HG02759 (cell line): ENCODE results near the gene CARD11.
"Not testable (repeated sequence)": the region's sequence is repeated elsewhere in the genome, so short reads cannot be mapped to it uniquely, and the experiment has no call there.

Source experiments
- ATAC-seq: cut with Tn5 transposase; IDR thresholded peaks from one replicate; pipeline ENCODE4 v1.9.1; 2021; ENCODE audit warnings: mild to moderate bottlenecking, moderate library complexity; ENCODE audit not compliant: unreplicated experiment

The CARD11 gene

DNA sequence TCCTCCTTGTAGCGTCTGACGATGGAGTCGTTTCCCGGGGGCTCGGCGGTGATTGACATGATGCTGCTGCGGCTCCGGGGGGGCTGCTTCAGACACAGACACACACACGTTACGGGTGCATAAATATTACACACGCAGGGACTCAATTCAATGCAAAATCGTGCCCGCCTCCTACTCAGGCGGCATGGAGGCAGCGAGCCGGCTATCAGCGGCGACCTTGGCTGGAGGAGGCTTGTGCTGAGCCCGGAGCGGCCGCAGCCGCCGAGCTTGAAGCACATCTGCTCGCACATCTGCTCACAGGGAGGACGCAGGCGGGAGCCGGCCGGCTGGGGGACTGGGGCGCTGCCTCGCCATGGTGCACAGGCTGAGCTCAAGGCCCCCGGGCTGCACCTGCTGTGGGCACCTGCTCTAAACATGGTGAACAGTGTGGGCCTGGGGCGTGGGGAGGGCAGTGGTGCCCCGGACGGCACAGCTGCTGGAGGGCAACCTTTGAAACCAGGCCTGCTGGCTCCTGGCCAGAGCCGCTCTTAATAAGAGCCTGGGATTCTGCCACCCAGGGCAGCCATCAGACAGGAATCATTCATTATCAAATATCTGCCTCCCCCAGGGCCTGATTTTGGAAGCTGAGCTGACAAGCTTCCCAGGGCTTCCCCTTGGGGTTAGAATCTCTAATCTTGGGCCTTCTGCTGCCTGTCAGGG, 114.9 kb downstream of the CARD11 start:
- no peak for ATAC-seq

DNA sequence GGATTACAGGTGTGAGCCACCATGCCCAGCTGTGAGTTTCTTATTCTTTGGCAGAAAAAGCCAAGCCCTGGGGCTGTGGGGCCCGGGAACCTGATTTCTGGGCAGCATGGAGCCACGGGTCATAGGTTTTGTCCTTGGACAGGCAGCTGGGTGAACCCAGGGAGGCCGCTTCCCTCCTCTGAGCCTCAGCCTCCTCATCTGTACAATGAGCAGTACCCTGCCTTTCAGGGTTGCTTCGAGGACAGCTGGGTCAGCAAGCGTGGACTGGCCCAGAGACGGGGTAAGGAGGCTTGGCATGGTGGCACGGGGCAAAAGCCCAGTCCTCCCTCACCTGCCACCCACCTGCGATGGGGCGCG, 115.4 kb downstream of the CARD11 start:
- no peak for ATAC-seq

DNA sequence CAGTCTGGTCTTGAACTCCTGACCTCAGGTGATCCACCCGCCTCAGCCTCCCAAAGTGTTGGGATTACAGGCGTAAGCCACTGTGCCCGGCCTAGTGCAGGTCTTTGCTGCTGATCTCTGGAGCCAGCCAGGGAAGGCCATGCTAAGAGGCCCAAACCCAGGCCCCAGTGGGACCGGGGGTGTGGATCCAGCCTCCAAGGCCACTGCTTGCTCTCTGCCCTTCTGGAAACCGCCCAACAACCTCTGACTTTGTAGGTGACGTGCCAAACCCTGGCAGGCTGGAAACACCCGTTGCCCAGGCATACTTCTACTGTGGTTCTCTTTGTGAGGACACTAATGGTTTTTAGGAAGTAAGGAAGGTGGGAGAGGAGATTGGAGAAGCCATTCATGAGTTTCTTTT, 116.1 kb downstream of the CARD11 start:
- ATAC-seq: no peak

DNA sequence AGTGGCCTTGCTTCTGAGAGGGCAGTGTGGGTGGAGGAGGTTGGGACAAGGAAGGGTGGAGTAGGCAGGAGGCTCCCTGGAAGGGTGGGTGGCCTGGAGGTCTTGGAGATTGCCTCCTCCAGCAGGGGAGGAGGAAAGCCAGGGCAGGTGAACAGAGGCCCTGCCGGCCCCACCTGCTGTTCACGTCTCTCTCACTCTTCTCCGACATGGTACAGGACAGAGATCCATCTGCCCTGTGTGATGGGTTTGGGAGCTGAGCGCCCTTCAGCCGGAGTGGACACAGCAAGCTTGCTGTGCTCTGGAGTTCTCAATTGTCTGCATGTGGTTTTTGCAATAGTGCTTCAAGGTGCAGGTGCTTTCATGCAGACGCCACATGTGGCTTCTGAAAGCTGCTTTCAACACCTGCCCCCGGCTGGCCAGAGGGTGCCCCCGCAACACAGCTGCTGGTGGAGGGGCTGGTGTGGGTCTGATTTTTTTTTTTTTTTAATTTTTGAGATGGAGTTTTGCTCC, 116.7 kb downstream of the CARD11 start:
- ATAC-seq: no peak

DNA sequence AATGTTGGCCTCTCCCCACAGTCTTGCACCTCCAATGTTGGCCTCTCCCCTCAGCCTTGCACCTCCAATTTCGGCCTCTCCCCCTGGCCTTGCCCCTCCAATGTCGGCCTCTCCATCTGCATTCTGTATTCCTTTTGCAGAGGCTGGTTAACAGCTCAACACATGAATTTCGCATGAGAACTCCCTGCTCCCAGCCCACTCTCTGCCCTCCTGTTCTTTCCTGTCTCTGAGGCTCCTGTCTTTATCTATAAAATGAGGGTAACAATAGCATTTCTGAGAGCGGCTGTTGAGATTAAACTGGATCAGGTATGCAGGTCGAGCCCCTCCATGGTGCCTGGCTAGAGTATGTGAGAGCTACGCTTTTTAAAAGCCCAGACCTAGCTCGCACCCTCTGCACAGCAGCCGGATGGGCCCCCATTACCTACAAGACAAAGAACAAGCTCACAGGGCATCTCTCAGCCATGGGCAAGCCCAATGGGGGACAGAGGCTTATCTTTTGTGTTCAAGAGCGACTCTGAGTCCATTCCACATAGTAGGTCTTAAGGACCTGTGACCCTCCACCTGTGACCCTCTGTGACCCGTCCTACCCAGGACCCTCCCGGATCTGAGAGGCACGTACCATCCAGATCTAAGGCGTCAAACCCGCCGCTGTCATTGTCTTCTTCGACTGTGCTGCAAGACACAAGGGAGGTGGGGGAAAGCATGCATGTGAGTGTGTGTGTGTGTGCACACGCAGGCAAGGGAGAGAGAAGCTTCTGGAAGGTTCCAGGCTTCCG, 117.4 kb downstream of the CARD11 start:
- no peak for ATAC-seq

DNA sequence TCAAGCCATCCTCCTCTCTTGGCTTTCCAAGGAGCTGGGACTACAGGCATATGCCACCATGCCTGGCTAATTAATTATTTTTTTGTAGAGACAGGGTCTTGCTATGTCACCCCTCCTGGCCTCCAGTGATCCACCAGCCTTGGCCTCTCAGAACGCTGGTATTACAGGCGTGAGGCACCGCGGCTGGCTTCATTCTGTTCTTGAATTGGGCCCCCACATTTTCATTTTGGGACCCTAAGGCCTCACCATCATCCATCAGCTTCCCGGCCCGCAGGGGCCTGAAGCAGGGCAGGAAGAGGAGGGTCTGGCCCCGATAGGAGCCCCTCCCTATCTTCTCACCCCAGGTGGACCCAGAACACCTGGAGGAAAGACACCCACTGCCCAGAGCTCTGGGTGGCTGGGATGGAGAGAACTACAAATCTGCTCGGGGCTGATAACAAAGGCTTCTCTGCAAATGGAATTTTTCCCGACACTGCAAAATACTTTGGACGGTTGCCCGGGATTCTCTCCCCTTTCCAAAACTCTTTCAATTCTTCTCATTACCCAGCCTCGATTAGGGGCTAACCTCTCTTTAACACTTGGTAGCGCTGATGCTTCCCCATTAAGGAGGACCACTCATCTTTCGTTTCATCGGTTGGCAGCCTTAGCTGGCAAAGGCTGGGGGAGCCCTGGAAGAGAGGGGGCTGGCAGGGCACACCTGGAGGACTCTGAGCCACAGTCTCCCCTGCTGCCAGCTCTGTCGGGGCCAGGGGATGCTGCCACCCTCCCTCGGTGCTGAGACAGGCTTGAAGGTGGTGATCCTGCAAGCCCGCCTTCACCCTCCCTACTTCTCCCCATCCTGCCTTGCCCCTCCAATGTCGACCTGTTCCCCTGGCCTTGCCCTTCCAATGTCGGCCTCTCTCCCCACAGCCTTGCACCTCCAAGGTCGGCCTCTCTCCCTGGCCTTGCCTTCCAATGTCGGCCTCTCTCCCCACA, 118.5 kb downstream of the CARD11 start:
- ATAC-seq: no peak

DNA sequence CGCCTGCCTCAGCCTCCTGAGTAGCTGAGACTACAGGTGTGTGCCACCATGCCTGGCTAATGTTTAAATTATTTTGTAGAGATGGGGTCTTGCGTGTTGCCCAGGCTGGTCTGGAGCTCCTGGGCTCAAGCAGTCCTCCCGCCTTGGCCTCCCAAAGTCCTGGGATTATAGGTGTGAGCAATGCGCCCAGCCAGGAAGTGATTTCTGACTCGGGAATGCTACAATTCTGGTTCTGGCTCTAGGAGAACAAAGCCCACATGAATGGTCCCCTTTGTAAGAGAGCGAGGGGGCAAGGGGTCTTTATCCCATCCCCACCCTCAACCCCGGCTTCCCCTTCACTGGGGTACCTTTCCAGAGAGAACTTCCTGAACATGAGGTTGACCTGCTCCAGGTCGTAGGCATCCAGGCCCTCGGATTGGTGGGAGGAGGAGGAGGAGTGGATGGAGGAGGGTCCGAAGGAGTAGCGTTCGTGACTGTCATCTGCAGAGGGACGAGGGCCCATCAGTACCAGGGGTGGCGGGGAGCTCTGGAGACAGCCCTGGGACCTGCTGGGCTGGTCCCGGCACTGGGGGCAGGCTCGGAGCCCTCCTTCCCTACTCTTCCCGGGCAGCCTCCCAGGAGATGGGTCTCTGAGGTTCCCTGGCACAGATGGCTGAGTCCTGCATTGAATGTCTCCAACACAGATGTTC, 119.6 kb downstream of the CARD11 start:
- ATAC-seq: no peak

DNA sequence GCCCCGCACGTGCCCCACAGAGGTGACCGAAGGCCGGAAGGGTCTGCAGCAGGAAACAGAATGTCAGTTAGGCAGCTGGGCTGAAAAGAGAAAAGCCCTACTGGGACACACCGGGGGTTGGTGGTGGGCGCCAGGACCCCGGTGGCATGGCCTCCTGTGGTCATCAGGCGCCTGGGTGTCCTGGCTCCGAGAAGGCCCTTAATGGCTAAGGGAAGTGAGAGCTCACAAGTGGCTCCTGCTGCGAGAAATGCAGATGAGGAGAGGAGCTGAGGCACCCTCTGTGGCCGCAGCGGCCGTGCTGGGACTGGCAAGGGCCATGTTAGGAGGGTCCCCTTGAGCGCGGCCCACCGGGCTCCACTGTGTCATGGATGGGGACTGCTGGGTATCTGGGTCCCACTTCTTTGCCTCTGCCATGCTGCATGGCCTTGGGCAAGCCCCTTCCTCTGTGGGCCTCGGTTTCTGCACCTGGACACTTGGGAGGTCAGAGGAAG, 120.3 kb downstream of the CARD11 start:
- ATAC-seq: no peak

DNA sequence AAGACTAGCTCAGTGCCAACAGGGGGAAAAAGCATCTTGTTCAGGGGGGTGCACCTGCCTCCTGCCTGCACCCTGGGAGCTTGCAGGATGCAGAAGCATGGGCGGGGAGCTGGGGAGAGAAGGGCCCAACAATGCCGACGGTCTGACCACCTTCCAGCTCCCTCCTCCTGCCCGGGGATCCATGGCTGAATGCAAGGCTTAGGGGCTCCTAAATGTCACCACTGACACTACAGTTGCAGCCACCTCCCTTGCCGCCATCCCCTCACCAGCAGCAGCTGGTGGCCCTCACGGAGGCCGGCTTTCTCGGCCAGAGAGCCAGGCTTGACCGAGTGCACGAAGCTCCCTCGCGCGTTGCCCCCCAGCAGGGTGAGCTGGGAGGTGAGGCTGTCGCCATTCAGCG, 120.8 kb downstream of the CARD11 start:
- ATAC-seq: no peak

DNA sequence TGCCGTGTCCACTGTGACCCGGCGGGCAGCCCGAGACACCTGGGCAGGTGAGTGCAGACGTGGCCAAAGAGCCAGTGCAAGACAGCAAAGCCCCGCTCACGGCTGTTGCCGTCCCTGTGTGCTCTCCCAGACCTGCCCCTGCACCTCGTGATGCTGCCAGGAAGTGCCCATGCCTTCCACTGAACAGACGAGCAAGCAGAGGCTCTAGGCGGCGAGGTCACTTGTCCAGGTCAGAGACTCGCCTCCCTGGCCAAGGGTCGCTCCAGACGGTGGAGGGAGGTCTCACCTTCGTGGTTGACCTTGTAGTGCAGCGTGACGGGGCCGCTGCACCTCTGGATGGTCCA, 121.3 kb downstream of the CARD11 start:
- no peak for ATAC-seq

DNA sequence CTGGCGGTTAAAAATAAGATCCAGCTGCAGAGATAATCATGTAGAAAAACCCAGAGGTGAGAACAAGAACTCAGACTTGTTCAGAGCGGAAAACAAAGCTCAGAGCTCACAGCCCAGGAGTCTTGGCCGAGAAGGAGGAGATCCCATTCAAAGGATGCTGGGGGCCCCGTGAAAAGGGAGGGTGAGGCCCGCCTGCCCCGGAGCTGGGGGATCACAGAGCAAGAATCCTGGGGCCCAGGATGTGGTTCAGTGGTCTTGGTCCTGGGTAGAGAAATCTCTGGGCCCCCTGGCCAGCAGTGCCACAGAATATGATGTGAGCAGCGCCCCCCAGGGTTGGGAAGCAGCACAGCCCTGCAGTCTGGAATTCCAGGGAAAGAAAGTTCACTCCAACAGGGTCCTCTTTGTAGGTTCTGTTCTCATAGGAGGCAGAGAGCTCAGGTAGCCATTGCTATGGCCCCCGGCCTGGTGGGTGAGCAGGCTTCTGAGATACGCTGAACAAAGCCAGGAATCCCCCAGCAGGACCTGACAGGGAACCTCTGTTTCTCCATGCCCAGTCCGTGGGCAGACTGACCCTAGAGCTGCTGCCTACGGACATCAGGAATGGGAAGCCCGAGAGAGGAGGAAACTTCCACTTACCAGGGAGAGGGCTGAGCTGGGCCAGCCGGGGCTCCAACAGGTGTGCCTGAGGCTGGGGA, 121.9 kb downstream of the CARD11 start:
- no peak for ATAC-seq

DNA sequence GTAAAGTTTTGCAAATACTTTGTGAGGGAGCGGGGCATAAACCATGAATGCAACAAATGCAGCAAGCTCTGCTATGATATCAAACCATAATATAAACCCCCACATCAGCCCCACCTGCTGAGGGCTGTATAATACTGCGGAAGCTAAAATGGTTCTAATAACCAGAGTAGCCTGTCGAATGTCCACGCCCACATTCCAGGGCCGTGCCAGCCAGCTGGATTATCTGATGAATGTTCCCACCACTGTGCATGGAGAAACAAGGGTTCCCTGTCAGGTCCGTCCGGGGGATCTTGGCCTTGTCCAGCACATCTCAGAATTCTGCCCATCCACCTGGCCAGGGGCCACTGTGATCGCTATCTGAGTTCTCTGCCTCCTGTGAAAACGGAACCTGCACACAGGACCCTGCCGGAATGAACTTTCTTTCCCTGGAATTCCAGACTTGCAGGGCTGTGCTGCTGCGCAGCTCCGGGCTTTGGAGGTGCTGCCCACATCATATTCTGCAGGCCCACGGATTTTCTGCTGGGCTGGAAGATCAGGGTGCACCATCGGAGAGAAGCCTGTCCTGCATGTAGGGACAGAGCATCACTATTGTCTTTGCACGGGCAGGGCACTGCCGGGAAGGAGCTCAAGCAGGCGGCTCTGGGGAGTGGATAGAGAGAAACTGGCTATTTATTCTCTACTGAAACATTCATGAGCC, 122.6 kb downstream of the CARD11 start:
- ATAC-seq: no peak

DNA sequence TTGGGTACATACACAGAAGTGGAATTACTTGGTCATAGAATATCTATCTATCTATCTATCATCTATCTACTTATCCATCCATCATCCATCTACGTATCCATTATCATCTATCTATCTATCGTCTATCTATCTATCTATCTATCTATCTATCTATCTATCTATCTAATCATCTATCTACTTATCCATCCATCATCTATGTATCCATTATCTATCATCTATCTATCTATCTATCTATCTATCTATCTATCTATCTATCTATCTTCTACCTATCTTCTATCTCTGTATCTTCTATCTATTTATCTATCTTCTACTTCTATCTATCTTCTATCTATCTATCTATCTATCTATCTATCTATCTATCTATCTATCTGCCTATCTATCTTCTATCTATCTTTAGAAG, 123.2 kb downstream of the CARD11 start:
- not testable (repeated sequence) for ATAC-seq

DNA sequence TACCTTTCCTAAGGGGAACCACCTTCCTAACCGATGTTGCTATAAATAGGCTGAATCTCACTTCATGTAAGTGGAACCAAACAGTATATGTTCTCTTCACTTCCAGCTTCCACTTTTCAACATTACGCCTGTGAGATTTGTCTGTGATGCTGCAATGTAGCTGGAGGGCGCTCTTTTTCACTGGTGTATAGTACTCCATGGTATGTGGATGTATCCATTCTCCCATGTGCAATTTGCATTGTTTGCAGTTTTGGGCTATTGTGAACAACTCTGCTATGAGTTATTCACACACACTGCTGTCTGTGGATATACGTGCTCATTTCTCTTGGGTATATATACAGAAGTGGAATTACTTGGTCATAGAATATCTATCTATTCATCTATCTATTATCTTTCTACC, 123.6 kb downstream of the CARD11 start:
- ATAC-seq: no peak

DNA sequence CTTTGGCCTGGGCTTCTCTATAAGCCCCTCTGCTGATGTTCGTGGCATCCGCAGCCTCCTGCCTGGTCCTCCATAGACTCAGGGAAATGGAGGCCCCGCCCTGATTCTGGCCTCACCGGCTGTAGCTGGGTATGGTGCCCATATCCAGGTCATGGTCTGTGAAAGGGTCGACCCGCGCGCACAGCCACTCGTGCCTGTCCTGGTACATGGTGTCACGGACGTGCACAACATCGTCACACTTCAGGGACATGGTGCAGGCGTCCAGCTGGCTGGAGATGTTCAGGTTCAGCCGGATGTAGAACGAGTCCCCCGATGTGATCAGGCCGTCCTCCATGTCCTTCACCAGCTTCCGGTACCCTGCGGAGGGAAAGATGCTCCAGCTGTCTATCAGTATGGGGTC, 124.4 kb downstream of the CARD11 start:
- no peak for ATAC-seq

DNA sequence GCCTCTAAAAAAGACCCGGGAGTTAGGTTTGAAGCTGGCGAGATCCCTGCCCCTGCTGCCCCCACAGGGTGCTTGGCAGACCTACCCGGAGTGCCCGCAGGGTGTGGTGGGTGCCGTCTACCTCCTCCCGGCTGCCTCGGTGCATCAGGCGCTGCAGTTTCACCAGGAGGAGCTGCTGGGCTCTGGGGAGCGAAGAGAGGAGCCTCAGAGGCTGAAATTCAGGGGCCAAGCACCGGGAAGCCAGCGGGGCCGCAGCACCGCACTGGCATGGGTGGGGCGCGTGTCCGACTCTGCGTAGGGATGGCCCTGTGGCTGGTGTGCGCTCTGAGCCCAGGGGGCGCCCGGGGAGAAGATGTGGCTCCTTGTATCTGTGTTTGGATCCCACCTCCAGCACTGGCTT, 125.3 kb downstream of the CARD11 start:
- no peak for ATAC-seq

DNA sequence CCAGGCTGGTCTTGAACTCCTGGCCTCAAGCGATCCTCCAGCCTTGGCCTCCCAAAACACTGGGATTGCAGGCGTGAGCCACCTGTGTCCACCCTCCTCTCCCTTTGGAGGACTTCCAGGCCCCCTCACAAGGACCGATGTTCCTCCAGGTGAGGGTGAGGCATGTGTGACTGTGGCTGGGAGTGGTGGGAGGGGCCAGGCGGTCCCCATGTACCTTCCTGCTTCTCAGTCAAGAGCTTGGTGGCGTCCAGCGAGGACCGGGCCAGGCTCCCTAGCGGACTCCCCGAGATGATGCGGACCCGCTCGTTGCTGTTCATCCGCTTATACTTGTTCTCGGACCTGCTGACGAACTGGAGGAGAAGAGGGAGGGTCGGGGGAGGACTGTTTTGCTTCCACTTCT, 128.6 kb downstream of the CARD11 start:
- ATAC-seq: no peak

DNA sequence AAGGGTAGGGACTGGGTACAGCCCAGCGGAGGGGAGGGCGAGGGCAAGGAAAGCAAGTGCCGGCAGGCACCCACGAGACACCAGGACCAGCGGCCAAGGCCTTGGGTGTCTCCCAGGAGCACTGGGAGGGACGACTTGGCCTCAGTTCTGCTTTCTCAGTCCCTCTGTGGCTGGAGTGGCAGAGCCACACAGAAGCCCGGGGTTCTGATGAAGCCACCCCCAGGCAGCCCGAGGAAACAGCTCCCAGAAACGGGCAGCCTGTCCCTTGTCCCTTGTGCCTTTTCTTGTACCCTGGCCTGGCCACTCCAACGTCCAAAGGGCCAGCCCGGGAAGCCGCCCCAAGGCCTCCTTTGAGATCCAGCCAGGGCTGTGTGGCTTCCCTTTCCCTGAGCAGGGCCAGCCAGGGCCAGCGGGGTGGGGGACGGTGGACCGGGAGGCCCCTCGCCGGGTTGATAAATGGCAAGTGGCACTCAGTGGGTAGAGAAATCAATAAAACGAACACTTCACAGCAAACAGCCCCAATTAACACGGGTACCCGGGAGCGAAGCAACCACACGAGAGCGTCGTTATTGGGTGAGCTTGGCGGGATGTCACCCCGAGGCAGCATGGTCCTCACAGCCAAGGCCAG, 129.8 kb downstream of the CARD11 start:
- no peak for ATAC-seq
